Neutrophil (primary cell): ENCODE measurements around the gene BBX.

Experiments
- H3K27ac ChIP-seq: fragments of 200-600 bp; sonication (generic); 2 replicates; pipeline ENCODE4 v1.5.1; 2016; ENCODE audit warnings: mild to moderate bottlenecking, moderate library complexity
- H3K27me3 ChIP-seq: fragments of 200-600 bp; sonication (generic); 2 replicates; pipeline ENCODE4 v1.6.0; 2016; ENCODE audit warnings: mild to moderate bottlenecking
- H3K36me3 ChIP-seq: fragments of 200-600 bp; sonication (generic); 2 replicates; pipeline ENCODE4 v1.5.1; 2017
- H3K4me1 ChIP-seq, 2 experiments: fragments of 200-600 bp in 1 of 2; sonication (generic) in 1 of 2; 1 replicate in 1 of 2; 2 replicates in 1 of 2; pipeline versions ENCODE4 v1.5.1 to v1.6.1; 2013 to 2016; ENCODE audit warnings: low read depth in 1 of 2, low read length in 1 of 2, mild to moderate bottlenecking in 1 of 2, moderate library complexity in 1 of 2; ENCODE audit not compliant: control insufficient read depth in 1 of 2, insufficient read depth in 1 of 2
- H3K4me3 ChIP-seq, 2 experiments: fragments of 200-600 bp in 1 of 2; sonication (generic) in 1 of 2; 1 replicate in 1 of 2; 2 replicates in 1 of 2; pipeline ENCODE4 v1.5.1; 2013 to 2016; ENCODE audit warnings: low read depth in 1 of 2, low read length in 1 of 2, mild to moderate bottlenecking in 1 of 2, moderate library complexity in 1 of 2
- H3K9me3 ChIP-seq: fragments of 200-600 bp; sonication (generic); 2 replicates; pipeline ENCODE4 v1.5.1; 2016
- TF ChIP-seq, protein P1 (sequence below): fragments of 200-600 bp; sonication (generic); IDR thresholded peaks from 2 replicates; pipeline ENCODE4 v1.5.1; 2016; ENCODE audit warnings: antibody characterized with exemption

Gene BBX

DNA sequence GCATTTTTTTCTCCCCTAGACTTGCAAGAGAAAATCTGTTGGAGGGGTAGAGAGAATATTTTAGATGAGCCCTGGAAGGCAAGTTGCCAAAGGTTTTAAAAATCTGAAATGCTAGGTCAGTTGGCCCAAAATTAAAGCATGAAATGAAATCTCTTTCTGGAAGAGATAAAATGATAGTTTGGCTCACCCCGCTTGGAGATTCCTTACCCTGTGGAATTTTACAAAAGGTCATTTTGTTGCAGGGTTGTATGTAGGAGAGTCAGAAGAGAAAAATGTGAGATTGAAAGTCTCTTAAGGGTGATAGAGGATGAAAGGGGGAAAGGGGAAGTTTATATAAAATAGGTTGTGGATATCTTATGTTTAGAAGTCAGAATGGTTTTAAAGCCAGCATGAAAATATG is 290.3 kb downstream of the BBX start:
- Histone ChIP-seq H3K27ac (no peak overlapping the region), H3K27me3 (no peaks in the 10 kb centered on the region), H3K4me3 (no peak overlapping the region), H3K36me3 (peaks cover 9% of the 10 kb centered on the region), H3K4me1 (no peaks in the 10 kb centered on the region), H3K9me3 (no peaks in the 10 kb centered on the region)
- TF ChIP-seq, protein P1, sequence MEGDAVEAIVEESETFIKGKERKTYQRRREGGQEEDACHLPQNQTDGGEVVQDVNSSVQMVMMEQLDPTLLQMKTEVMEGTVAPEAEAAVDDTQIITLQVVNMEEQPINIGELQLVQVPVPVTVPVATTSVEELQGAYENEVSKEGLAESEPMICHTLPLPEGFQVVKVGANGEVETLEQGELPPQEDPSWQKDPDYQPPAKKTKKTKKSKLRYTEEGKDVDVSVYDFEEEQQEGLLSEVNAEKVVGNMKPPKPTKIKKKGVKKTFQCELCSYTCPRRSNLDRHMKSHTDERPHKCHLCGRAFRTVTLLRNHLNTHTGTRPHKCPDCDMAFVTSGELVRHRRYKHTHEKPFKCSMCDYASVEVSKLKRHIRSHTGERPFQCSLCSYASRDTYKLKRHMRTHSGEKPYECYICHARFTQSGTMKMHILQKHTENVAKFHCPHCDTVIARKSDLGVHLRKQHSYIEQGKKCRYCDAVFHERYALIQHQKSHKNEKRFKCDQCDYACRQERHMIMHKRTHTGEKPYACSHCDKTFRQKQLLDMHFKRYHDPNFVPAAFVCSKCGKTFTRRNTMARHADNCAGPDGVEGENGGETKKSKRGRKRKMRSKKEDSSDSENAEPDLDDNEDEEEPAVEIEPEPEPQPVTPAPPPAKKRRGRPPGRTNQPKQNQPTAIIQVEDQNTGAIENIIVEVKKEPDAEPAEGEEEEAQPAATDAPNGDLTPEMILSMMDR, result no peak

DNA sequence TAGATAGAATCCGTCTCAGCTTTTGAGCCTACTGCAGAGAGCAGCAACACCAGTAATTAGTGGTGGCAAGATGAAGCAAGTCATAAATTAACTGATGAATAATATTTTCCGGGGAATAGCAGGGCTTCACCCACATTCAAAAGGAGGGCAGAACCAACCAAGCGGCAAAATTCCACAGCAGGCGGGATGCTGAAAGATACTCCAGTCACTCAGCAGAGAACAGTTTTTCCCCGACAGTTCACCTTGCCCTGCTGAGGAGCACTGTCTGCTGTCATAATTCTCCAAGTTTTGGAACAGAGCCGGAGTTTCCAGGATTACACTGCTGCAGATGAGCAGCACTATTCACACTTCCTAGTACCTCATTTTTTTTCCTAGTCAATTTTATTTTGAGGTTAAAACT is 293.3 kb downstream of the BBX start:
- no peaks in the 10 kb centered on the region for H3K27me3 ChIP-seq
- no peaks in the 10 kb centered on the region for H3K36me3 ChIP-seq
- H3K4me1 ChIP-seq, result no peaks in the 10 kb centered on the region
- no peaks in the 10 kb centered on the region for H3K9me3 ChIP-seq
- H3K27ac ChIP-seq, result no peak overlapping the region
- TF ChIP-seq, protein P1, result no peak
- H3K4me3 ChIP-seq, result no peak overlapping the region

- no peaks in the 10 kb centered on the region for H3K4me1 ChIP-seq
- no peak overlapping the region for H3K27ac ChIP-seq
- H3K4me3 ChIP-seq, result no peak overlapping the region
- no peaks in the 10 kb centered on the region for H3K36me3 ChIP-seq
- no peaks in the 10 kb centered on the region for H3K9me3 ChIP-seq
- TF ChIP-seq, protein P1, result no peak
- no peaks in the 10 kb centered on the region for H3K27me3 ChIP-seq
Measured at GRCh38 chr3:107817076-107817475, 294.3 kb downstream of the BBX start.

DNA sequence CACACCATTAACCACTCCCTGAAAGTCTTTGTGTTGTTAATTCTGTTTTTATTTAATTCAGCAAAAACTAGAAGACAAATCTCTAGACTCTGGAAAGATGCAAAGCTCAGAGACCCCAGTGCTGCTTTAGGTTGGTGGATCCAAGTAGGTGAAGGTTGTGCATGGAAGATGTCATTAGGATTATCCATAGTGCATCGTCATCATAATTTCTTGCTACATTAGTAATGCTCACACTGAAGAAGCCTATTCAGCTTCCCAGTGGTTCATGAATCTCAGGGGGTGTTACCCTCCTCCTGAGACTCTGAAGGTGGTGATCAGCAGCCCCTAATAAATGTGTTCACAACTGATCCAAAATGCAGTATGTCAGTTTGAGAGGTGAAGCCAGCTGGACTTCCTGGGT is 295.3 kb downstream of the BBX start:
- Histone ChIP-seq H3K9me3 (no peaks in the 10 kb centered on the region), H3K4me3 (no peak overlapping the region), H3K27ac (no peak overlapping the region), H3K36me3 (no peaks in the 10 kb centered on the region), H3K4me1 (no peaks in the 10 kb centered on the region), H3K27me3 (no peaks in the 10 kb centered on the region)
- TF ChIP-seq, protein P1, result no peak

DNA sequence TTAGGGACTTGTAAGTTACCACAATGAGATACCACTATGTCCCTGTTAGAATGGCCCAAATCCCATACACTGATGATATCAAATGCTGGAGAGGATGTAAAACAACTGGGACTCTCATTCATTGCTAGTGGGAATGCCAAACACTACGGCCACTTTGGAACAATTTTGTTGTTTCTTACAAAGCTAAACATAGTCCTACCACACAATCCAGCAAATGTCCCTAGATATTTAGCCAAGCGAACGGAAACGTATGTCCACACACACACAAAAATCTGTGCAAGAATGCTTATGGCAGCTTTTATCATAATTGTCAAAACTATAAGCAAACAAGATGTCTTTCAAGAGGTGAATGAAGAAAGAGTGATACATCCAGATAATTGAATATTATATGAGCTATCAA is 296.9 kb downstream of the BBX start:
- H3K9me3 ChIP-seq, result no peaks in the 10 kb centered on the region
- H3K4me3 ChIP-seq, result no peak overlapping the region
- no peaks in the 10 kb centered on the region for H3K36me3 ChIP-seq
- H3K4me1 ChIP-seq, result no peaks in the 10 kb centered on the region
- H3K27ac ChIP-seq, result no peak overlapping the region
- H3K27me3 ChIP-seq, result no peaks in the 10 kb centered on the region
- TF ChIP-seq, protein P1, result no peak

DNA sequence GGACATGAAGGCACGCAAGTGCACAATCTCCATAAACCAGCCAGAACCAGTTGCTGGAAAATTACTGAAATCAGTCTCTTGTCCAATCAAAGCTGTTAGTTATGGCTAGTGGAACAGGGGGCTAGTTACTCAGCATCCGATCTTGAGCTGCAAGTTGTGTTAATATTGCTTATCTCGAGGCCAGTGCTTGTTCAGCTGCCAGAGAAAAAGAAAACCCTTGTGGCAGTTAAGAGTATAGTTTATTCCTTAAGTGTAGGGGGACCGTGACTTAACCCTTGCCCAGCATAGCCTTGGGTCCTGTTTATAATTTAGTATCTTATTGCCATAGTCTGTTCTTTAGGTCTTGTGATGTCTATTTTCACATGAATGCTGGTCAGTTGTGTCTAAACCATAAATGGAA is 299.5 kb downstream of the BBX start:
- no peaks in the 10 kb centered on the region for H3K4me1 ChIP-seq
- no peak overlapping the region for H3K4me3 ChIP-seq
- H3K27ac ChIP-seq, result no peak overlapping the region
- TF ChIP-seq, protein P1, result no peak
- H3K36me3 ChIP-seq, result no peaks in the 10 kb centered on the region
- H3K27me3 ChIP-seq, result no peaks in the 10 kb centered on the region
- H3K9me3 ChIP-seq, result no peaks in the 10 kb centered on the region
